Activated naive CD4-positive, alpha-beta T cell treated with anti-CD3 and anti-CD28 coated beads, Interleukin-2, amount 50 U/mL, for 72 hours (primary cell): Measurements from ENCODE around the gene EPS8L3. TPM values are rescaled to one million over a fixed set of nuclear protein-coding genes. Genes with fewer than 3 reads are reported as not detected.

ENCODE experiments used
- ATAC-seq, 2 donors: fragments of 150-1000 bp; cut with Tn5 transposase; 2 replicates each; pipeline ENCODE4 v1.10.0; 2021; ENCODE audit warnings: mild to moderate bottlenecking in 2 of 2, moderate library complexity in 2 of 2
- DNase-seq, 2 donors: peaks; one replicate each; pipeline ENCODE4 v3.0.0; 2021 to 2022; ENCODE audit warnings: low spot score in 2 of 2
- H3K27ac Mint-ChIP-seq, 2 donors: one replicate each; pipeline ENCODE4 v1.8.0; 2022; ENCODE audit warnings: mild to moderate bottlenecking in 2 of 2, mixed read lengths in 2 of 2
- H3K36me3 Mint-ChIP-seq, 2 donors: one replicate each; pipeline ENCODE4 v1.8.0; 2022; ENCODE audit warnings: mixed read lengths in 2 of 2
- H3K9me3 Mint-ChIP-seq, 2 donors: one replicate each; pipeline ENCODE4 v1.8.0; 2022; ENCODE audit warnings: mixed read lengths in 2 of 2
- total RNA-seq, 2 donors: library from RNA; stranded (reverse); gene quantifications; one replicate each; pipeline ENCODE4 v1.2.3, GENCODE V29; 2022

EPS8L3 gene
- total RNA-seq, 2 donors from 2014 or later, result not detected

GRCh38 chr1:109733236-109733870, 30.4 kb downstream of the EPS8L3 start:
- ATAC-seq (no peak), DNase-seq (no peak)
- Mint-ChIP-seq H3K9me3 (no peaks in the 10 kb centered on the region), H3K27ac (no peak overlapping the region), H3K36me3 (peaks cover 0 to 4% of the 10 kb centered on the region in 2 donors)

DNA sequence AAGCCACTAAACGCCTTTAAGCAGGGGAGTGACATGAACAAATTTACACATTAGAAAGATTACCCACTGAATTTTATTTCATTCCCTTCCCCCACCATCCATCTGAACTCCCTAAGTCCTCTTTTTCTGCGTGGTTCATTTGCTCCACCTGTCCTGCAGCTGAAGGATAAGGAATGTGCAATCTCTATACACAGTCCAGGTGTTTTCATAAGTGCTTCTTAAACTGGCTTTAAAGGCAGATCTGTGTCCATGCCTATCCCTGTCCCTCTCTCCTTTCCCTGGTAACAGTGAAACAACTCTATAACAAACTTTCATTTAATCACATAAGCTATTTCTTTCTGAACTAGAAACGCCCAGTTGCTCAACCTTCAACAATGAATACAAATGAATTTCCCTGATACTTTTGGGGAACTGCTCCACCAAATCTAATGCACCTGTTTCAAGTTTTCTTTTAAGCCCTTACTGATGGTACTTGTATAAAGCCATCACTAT, 31.3 kb downstream of the EPS8L3 start:
- Mint-ChIP-seq H3K27ac (no peak overlapping the region), H3K36me3 (no peaks in the 10 kb centered on the region), H3K9me3 (no peaks in the 10 kb centered on the region)
- ATAC-seq (no peak), DNase-seq (no peak)

- DNase-seq (no peak), ATAC-seq (no peak)
- H3K36me3 Mint-ChIP-seq, result no peaks in the 10 kb centered on the region
- no peaks in the 10 kb centered on the region for H3K9me3 Mint-ChIP-seq
- no peak overlapping the region for H3K27ac Mint-ChIP-seq
Measured at GRCh38 chr1:109730666-109731065, 33.1 kb downstream of the EPS8L3 start.

- H3K9me3 Mint-ChIP-seq, result no peaks in the 10 kb centered on the region
Measured at GRCh38 chr1:109728870-109729269, 34.9 kb downstream of the EPS8L3 start.

GRCh38 chr1:109726728-109727373, 36.9 kb downstream of the EPS8L3 start:
- Mint-ChIP-seq H3K27ac (no peak overlapping the region), H3K36me3 (no peaks in the 10 kb centered on the region), H3K9me3 (no peaks in the 10 kb centered on the region)
- DNase-seq (no peak), ATAC-seq (no peak)

More at GRCh38 chr1:109728870-109729269, 34.9 kb downstream of the EPS8L3 start:
- Mint-ChIP-seq H3K36me3 (no peaks in the 10 kb centered on the region), H3K27ac (peak overlapping the region in 1 of 2 donors; percentile 40)
- ATAC-seq (no peak), DNase-seq (no peak)

- Mint-ChIP-seq H3K27ac (no peak overlapping the region), H3K36me3 (no peaks in the 10 kb centered on the region), H3K9me3 (no peaks in the 10 kb centered on the region)
- no peak for ATAC-seq
- no peak for DNase-seq
Measured at GRCh38 chr1:109726007-109726406, 37.7 kb downstream of the EPS8L3 start.

GRCh38 chr1:109725510-109725909, 38.2 kb downstream of the EPS8L3 start:
- no peaks in the 10 kb centered on the region for H3K9me3 Mint-ChIP-seq
- DNase-seq, result no peak

DNA sequence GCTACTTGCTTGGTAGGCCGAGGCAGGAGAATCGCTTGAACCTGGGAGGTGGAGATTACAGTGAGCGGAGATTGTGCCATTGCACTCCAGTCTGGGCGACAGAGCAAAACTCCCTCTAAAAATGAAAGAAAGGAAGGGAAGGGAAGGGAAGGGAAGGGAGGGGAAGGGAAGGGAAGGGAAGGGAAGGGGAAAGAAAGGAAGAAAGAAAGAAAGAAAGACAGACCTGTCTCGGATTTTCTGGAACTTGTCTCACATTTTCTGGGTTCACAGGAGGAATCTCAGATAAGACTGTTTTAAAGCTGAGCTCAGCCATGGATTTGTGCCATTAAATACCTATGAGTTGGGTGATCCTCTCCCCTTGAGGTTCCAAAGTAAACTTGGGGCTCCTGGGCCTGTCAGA, 38.8 kb downstream of the EPS8L3 start:
- no peak for DNase-seq
- Mint-ChIP-seq H3K36me3 (no peaks in the 10 kb centered on the region), H3K27ac (no peak overlapping the region), H3K9me3 (no peaks in the 10 kb centered on the region)
- no peak for ATAC-seq

More at GRCh38 chr1:109725510-109725909, 38.2 kb downstream of the EPS8L3 start:
- H3K27ac Mint-ChIP-seq, result no peak overlapping the region
- no peak for ATAC-seq
- no peaks in the 10 kb centered on the region for H3K36me3 Mint-ChIP-seq

DNA sequence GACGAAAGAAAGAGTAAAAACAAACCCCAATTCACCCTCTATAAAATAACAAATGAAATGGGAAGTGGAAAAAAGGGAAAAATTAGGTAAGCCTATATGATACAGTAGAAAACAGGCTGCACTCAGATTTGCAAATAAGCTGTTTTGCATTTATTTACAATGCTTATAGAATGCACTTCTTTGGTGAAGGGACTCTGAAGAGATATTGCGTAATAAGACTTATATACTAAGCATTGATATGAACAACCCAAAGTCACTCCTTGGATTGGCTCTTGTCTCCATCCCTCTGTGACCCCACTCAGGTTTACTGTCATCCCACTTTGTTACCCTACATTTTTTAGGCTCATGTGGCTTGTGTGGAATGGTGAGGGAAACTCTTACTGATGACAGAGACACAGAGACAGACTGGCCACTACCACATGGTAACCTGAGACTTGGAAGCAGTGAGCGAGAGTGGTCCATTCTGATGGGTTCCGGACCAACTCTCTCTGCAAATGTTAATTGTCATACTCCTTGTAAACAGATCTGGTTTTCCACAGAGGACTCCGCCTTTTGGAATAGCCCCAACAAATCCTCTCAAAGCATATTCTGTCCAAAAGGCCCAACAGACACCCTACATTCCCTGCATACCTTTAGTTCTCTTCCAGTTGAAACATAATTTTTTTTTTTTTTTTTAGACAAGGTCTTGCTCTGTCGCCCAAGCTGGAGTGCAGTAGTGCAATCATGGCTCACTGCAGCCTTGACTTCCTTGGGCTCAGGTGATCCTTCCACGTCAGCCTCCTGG, 40.6 kb downstream of the EPS8L3 start:
- peak overlapping the region in 1 of 2 donors; percentile 68 for H3K27ac Mint-ChIP-seq
- H3K36me3 Mint-ChIP-seq, result no peaks in the 10 kb centered on the region
- H3K9me3 Mint-ChIP-seq, result no peaks in the 10 kb centered on the region
- no peak for ATAC-seq
- no peak for DNase-seq

GRCh38 chr1:109721971-109722370, 41.8 kb downstream of the EPS8L3 start:
- DNase-seq (no peak), ATAC-seq (no peak)
- no peaks in the 10 kb centered on the region for H3K36me3 Mint-ChIP-seq
- H3K27ac Mint-ChIP-seq, result no peak overlapping the region
- H3K9me3 Mint-ChIP-seq, result no peaks in the 10 kb centered on the region

- ATAC-seq, result no peak
- no peaks in the 10 kb centered on the region for H3K36me3 Mint-ChIP-seq
Measured at GRCh38 chr1:109721042-109721441, 42.7 kb downstream of the EPS8L3 start.

GRCh38 chr1:109719337-109719837, 44.3 kb downstream of the EPS8L3 start:
- no peaks in the 10 kb centered on the region for H3K36me3 Mint-ChIP-seq
- H3K9me3 Mint-ChIP-seq, result no peaks in the 10 kb centered on the region
- DNase-seq, result no peak
- no peak overlapping the region for H3K27ac Mint-ChIP-seq
- no peak for ATAC-seq

More at GRCh38 chr1:109721042-109721441, 42.7 kb downstream of the EPS8L3 start:
- H3K27ac Mint-ChIP-seq, result no peak overlapping the region
- H3K9me3 Mint-ChIP-seq, result no peaks in the 10 kb centered on the region
- DNase-seq, result no peak

DNA sequence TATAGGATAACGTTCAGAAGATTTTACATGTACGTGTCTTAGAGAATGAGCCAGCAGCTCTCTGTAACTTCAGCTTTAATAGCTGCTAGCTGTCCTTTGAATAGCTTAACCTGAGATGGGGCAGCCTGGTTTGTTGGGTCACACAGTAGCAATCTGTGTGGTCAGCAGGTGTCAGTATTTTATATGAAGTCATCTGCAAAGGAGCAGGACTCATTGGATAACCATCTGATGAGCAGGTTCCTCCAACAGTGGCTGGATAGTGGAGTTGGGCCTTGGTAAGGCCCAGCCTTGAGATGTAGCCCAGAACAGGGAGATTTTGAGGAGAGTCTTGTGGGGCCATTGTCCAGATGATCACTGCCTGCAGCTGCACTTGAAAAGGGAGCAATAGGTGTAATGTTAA, 45.2 kb downstream of the EPS8L3 start:
- no peak for DNase-seq
- H3K27ac Mint-ChIP-seq, result no peak overlapping the region
- H3K9me3 Mint-ChIP-seq, result no peaks in the 10 kb centered on the region

GRCh38 chr1:109717729-109718128, 46.0 kb downstream of the EPS8L3 start:
- ATAC-seq (no peak), DNase-seq (no peak)
- Mint-ChIP-seq H3K36me3 (no peaks in the 10 kb centered on the region), H3K27ac (no peak overlapping the region), H3K9me3 (no peaks in the 10 kb centered on the region)

More for the DNA sequence above, 45.2 kb downstream of the EPS8L3 start:
- no peak for ATAC-seq
- H3K36me3 Mint-ChIP-seq, result no peaks in the 10 kb centered on the region

- ATAC-seq, result no peak
- H3K9me3 Mint-ChIP-seq, result no peaks in the 10 kb centered on the region
- DNase-seq, result no peak
- H3K36me3 Mint-ChIP-seq, result no peaks in the 10 kb centered on the region
- H3K27ac Mint-ChIP-seq, result no peak overlapping the region
Measured at GRCh38 chr1:109716570-109717090, 47.1 kb downstream of the EPS8L3 start.

DNA sequence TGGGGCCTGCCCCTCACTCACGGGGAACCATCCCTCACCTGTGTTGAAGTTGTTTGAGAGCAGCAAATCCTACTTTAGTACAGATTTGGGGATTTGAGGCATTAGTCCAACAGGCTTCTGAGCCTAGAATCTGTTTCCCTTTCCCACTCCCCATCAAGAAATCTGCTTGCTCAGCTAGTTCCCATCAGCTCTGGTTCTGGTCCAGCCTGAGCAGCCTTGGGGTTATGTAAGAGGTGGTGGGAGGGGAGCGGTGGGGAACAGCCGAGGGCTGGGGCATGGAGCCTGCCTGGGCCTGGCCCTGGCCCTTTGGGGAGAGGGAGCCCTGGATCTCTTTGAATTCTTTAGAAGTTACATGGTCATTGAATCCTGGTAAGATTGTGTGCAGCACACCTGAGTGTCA, 47.6 kb downstream of the EPS8L3 start:
- no peak for ATAC-seq
- no peak for DNase-seq
- Mint-ChIP-seq H3K9me3 (no peaks in the 10 kb centered on the region), H3K27ac (no peak overlapping the region), H3K36me3 (no peaks in the 10 kb centered on the region)
